H7 (cell line): ENCODE data around the gene FHIT. TPM values are rescaled to one million over a fixed set of nuclear protein-coding genes. Genes with fewer than 3 reads are reported as not detected.

ENCODE experiments used
- DNase-seq: peaks from one replicate; pipeline ENCODE4 v3.0.0; 2012
- H3K27me3 ChIP-seq: 2 replicates; pipeline ENCODE4 v1.6.0; 2011; ENCODE audit warnings: mild to moderate bottlenecking, low read length; ENCODE audit not compliant: control insufficient read depth, insufficient read depth
- H3K36me3 ChIP-seq: replicated peaks from 2 replicates; pipeline ENCODE4 v1.5.1; 2011; ENCODE audit warnings: low read length; ENCODE audit not compliant: control insufficient read depth, insufficient read depth
- H3K4me3 ChIP-seq: 2 replicates; pipeline ENCODE4 v1.5.1; 2011; ENCODE audit warnings: low read depth, mild to moderate bottlenecking, control low read depth, low read length, moderate library complexity; ENCODE audit not compliant: insufficient read depth
- total RNA-seq: library from RNA; depleted of rRNA; stranded (reverse); fragments of >200 nt; shearing (Covaris generic); gene quantifications from 2 replicates; pipeline ENCODE4 v1.2.3, GENCODE V29; 2014

The FHIT gene
- total RNA-seq, 1 experiment from 2014 or later: 2.1 TPM

DNA sequence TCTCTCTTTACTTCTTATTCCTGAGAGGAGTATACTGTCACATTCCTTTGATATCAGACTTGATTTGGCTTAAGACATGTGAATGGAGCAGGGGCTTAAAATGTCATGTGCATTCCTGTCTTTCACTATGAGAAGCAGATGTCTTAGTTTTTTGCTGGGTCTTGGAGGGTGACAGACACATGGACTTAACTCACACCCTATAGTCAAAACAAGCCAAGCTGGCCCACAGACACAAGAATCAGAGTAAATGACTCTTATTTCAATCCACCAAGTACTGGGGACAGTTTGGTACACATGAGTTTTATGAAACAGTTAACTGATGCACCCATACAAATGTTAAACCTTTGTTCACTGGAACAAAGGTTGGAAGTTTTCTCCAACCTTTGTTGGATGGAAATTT is 1177.3 kb downstream of the FHIT start:
- DNase-seq: no peak
- H3K4me3 ChIP-seq: no peak overlapping the region

DNA sequence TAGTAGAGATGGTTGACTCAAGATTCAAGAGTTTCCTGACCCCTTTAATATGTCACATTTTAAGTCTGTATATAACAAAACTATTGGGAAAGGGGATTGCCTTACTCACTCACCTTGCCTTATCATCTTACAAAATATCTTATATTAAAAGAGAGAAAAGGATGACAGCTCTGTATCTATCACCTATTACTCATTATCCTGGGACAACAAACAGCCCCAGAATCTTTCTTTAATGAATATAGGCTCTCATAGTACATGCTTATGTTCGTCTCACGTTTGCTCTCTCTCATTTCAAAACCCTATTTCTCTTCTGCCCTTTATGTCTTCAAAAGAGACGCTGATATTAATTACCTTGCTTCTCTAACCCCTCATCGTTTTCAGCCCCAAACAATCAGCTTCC is 1178.0 kb downstream of the FHIT start:
- H3K36me3 ChIP-seq: no peaks in the 10 kb centered on the region
- H3K27me3 ChIP-seq: no peaks in the 10 kb centered on the region
- H3K4me3 ChIP-seq: no peak overlapping the region
- no peak for DNase-seq

More for the DNA sequence above, 1177.3 kb downstream of the FHIT start:
- no peaks in the 10 kb centered on the region for H3K27me3 ChIP-seq
- H3K36me3 ChIP-seq: no peaks in the 10 kb centered on the region

DNA sequence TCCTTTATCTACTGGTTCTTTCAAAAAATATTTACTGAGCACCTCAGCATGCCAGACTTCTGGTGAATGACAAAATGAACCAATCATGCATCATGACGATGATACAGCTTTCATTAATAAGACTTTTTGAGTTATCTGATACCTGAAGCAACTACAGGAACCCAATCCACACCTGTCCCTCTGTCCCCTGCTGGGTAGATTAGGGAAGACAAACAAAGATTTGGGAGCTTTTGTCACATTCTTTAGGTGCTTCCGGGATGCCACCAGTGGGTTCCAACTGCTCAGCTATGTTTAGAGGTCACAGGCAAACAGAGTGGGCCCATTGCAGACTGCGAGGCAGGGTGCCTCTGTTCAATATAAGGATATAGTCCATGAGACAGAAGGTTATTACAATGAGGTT is 1180.9 kb downstream of the FHIT start:
- Histone ChIP-seq H3K36me3 (no peaks in the 10 kb centered on the region), H3K4me3 (no peak overlapping the region), H3K27me3 (no peaks in the 10 kb centered on the region)
- no peak for DNase-seq

DNA sequence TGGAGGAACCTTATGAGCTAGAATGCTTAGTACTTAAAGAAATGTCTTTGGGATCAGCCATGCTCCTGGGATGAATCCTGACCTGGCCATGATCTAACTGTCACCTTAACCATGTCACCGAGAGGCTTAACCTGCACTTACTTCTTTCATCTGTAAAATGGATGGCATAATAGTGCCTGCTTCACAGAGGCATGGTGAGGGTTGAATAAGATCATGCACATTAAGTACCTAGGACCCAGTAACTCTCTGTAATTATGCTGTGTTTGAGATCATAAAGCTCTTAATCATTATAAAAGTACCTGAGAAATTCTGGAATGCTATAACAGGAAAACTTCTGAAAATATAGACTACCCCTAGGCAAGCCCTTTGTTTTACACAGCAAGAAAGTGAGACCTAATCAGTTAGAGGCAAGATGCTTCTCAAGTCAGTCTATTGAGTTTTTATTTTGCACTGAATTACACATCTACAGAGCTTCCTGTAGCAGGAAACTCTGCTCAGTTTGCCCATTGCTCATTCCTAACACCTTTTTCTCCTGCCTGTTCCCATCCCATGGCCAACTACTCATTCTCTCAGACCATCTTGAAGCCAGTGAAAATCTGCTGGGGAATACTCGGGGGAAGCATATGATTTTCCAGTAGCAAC is 1185.9 kb downstream of the FHIT start:
- Histone ChIP-seq H3K4me3 (no peak overlapping the region), H3K36me3 (no peaks in the 10 kb centered on the region), H3K27me3 (no peaks in the 10 kb centered on the region)
- DNase-seq: no peak

DNA sequence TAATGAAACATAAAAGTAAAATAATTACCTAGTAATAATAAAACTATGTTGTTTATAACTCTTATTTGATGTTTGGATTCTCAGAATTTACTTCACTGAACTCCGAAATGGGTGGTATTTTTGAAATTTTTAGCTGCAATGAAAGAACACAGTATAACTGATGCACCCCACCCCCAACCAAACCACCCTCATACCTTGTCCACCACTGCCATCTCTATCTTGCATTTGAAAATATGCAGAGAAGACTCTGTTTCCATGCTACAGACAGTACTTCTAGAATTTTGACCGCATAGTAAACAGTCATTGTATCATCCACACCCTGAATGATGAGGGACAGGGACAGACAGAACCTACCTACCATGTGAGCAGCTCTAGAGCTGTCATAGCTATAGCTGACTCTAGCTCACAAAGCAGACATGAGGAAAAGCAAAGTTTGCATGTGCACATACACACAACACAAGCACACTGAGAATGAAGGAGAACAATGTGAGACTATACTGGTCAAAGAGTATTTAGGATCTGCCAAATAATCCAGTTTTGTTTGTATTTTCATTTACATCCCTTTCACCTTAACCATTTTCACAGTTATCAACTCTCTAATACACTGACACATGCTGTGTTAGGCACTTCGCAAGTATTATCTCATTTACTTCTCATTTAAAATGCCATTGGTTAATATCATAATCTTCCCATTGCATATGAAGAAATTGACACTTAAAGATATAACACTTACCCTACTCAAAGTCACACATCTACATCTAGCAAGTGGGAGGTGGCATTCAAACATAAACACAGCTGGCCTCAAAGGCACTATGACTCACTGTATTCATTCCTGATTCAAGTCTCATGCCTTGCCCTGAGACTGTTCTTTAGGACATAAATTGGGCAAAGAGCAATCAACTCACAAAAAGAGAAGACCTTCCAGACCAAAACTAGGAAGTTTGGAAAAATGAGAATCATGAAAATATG is 1186.8 kb downstream of the FHIT start:
- no peak for DNase-seq
- H3K4me3 ChIP-seq: no peak overlapping the region
- no peaks in the 10 kb centered on the region for H3K36me3 ChIP-seq
- no peaks in the 10 kb centered on the region for H3K27me3 ChIP-seq

DNA sequence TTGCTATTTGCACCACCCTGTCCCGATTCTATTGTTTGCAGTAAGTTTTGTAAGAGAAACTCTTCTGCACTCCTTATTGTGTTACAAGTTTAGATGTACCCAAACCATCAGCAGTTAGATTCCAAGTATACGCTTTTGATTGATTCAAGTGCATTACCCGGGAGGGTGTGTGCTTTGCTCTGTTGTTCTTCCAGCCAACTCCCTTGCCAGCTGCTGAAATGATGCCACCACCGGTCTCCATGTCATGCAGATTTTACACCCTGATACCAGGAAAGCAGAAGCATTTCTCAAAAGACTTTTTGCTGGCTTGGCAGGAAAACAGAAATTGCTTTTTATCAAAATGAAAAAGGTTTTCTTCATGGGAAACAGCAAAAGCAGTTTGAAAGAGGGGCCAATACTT is 1194.8 kb downstream of the FHIT start:
- Histone ChIP-seq H3K36me3 (no peaks in the 10 kb centered on the region), H3K4me3 (no peak overlapping the region), H3K27me3 (no peaks in the 10 kb centered on the region)
- DNase-seq: no peak

DNA sequence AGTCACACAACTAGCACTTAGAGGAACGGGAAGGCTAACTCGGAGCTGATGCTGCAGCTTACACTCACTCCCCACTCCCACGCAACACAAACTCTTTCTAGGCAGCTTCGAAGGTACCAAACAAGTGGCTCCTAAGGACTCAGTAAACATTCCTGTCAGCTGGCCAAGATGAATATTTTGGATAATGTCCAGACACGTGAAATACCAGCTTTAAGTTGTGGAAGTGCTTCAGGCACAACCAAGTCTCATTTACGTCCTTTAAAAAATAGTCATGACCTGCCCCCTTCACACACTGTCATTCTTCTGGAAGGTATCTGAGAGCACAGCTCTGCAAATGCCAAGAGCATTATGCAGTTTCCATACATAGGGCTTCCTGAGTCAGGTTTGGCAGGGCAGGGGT is 1195.5 kb downstream of the FHIT start:
- DNase-seq: no peak
- Histone ChIP-seq H3K36me3 (no peaks in the 10 kb centered on the region), H3K4me3 (no peak overlapping the region), H3K27me3 (no peaks in the 10 kb centered on the region)

DNA sequence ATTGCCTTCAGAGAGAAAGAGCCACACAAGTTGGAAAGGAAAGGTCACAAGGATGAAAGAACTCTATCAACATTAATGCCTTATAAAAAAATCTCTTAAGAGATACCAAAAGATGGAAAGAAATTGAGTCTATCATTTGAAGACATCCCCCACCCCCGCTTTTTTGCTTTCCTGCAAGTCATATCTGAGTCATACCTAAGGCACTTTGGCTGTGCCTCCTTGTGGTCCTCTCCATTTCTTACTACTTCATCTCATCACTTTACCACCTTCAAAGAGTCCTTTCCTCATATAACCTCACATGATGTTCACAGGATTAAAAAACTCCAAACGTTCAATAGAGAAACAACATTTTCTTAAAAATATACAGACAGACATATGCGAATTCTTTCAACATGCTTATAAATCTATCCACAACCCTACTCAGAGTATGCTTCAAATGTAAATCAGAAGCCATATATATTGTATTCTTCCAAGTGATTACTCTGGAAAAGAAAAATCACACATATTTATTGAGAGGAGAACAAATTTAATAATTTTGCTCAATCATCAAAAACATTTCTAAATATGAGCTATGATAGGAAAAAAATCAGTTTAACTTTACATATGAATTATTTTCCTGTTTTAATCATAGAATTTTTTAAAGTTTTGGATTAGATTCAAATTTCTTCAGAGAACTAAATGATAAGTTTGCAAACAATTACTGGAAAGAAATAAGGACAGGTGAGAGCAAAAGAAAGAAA is 1197.6 kb downstream of the FHIT start:
- no peak for DNase-seq
- Histone ChIP-seq H3K4me3 (no peak overlapping the region), H3K36me3 (no peaks in the 10 kb centered on the region), H3K27me3 (no peaks in the 10 kb centered on the region)

DNA sequence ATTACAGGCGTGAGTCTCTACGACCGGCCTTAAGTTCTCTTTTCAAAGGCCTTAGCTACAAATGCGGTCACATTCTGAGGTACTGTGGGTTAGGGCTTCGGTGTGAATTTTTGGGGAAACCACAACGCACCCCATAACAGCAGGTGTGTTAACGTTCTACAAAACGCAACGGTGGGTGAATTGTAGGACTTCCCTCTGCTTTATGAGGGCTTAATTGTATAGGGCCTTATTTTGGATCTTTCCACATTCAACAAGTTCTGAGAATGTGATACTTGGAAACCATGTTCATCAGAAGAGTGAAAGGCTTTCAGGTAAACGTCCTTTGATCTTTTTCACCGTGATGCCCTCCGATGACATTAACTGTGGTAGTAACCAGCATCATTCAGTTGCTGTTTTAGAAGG is 1202.8 kb downstream of the FHIT start:
- Histone ChIP-seq H3K27me3 (no peaks in the 10 kb centered on the region), H3K4me3 (no peak overlapping the region), H3K36me3 (no peaks in the 10 kb centered on the region)
- no peak for DNase-seq

DNA sequence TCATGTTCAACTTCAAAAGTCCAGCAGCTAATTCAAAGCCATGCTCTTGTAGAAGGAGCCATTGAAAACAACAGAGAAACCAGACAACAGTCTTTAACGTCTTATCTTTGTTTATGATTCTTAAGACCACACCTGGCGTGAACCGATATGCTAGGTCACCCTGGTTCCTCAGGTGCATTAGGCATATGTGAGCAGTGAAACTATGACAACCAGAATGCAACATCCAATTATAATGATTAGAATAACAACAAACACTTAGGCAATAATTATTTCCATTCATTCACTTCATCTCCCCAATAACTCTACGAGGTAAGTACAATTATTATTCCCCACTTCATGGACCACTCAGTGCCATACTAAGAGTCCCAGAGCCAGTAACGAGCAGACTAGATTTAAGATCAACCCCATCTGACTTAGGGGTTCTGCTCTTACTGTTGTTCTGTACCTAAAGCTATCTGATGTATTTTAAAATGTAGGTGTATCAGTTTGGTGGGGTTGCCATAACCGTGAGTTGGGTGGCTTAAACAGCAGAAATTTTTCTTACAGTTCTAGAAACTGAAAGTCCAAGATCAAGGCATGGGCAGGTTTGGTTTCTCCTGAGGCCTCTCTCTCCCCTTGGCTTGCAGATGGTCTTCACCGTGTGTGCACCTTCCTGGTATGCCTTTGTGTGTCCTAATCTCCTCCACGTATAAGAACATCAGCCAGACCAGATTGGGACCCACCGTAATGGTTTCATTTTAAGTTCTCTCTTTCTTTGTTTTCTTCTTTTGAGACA is 1203.6 kb downstream of the FHIT start:
- DNase-seq: no peak
- Histone ChIP-seq H3K4me3 (no peak overlapping the region), H3K36me3 (no peaks in the 10 kb centered on the region), H3K27me3 (no peaks in the 10 kb centered on the region)

DNA sequence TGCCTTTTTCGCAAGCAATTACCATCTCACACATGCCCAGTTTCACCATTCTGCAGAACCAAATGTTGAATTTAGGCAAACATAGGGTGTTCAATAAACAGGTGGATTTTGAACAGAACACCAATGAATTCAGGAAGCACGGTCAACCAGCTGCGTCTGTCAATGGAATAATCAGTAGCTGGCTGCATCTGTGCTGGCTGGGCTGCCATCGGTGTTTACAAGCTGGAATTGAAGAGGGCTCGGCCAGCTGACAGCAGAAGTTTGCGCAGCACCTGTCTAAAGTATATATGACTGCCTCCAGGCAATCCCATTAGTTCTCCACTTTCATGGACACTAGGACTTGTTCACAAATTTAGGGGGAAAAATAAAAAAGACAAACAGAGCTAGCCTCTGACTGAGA is 1205.0 kb downstream of the FHIT start:
- Histone ChIP-seq H3K36me3 (no peaks in the 10 kb centered on the region), H3K4me3 (no peak overlapping the region), H3K27me3 (no peaks in the 10 kb centered on the region)
- no peak for DNase-seq

DNA sequence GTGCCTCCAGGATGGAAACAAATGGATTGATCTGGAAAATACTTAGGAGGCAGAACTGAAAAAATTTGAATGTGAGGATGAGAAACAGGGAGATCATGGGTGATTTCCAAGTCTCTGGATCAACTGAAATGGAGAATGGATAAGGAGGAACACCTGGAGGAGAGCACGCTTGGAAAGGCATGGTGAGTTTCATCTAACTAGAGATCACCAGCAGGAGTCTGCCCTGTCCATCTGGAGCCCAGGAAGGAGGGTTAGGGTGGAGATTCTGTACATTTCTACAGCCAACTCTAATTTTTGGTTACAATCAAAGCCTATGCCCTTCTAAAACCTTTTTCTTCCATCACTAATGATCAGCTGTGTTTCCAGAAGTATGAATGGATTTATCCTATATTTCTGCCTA is 1205.6 kb downstream of the FHIT start:
- no peak for DNase-seq
- H3K27me3 ChIP-seq: no peaks in the 10 kb centered on the region

DNA sequence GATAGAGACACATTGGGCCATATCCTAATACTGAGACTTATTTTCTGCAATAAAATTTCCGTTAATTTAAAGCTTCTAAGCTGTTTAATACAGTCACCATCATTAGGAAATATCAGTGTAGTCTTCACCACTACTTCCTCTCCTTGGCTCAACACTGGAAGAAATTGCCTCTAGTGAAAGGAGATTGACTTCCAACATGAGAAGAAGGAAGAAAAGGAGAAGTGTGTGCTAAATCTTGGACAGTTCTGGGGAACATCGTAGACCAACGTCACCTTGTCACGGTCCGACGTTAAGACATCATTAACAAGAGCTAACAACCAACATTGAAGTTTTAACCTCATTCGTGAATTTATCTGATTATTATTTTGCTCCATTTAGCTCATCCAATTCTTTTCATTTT is 1214.4 kb downstream of the FHIT start:
- Histone ChIP-seq H3K36me3 (no peaks in the 10 kb centered on the region), H3K27me3 (no peaks in the 10 kb centered on the region), H3K4me3 (no peak overlapping the region)
- DNase-seq: no peak

More for the DNA sequence above, 1205.6 kb downstream of the FHIT start:
- Histone ChIP-seq H3K36me3 (no peaks in the 10 kb centered on the region), H3K4me3 (no peak overlapping the region)

DNA sequence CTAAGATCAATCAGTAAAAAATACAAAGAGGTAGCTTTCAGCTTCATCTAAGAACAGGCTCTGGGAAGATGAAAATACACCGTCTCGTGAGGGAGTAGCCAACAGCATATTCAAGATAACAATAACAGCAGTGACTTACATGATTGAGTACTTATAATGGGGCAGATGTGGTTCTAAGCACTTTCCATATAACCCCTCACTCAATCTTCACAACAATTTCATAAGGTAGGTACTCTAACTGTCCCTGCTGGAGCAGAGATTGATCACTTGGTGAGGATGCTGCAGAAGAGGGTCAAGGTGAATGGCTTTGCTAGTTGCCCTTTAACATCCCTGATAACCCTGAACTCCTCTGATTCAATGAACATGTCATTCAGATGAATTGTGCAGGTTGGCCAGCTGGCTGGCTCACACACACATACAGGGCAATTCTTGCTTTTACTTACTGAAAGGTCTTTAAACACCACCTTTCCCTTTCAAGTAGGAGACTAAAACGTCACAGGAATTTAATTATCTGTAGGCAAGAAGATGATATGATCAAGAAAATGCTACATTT is 1217.3 kb downstream of the FHIT start:
- no peaks in the 10 kb centered on the region for H3K36me3 ChIP-seq
- DNase-seq: no peak
- H3K27me3 ChIP-seq: no peaks in the 10 kb centered on the region
- H3K4me3 ChIP-seq: no peak overlapping the region
